WTC11 (cell line): ENCODE measurements around the gene KANK4.

Source experiments
- CBFB ChIP-seq: sonication (generic); formaldehyde crosslinking; IDR thresholded peaks from 2 replicates; pipeline ENCODE4 v1.8.1; 2022; ENCODE audit warnings: mild to moderate bottlenecking, low read depth, missing genetic modification reagents
- CREB1 ChIP-seq: sonication (generic); formaldehyde crosslinking; IDR thresholded peaks from 2 replicates; pipeline ENCODE4 v1.8.0; 2023; ENCODE audit warnings: mild to moderate bottlenecking, missing genetic modification reagents
- FOXK1 ChIP-seq: sonication (generic); formaldehyde crosslinking; IDR thresholded peaks from 2 replicates; pipeline ENCODE4 v1.8.0; 2022; ENCODE audit warnings: mild to moderate bottlenecking, moderate library complexity, missing genetic modification reagents
- JUN ChIP-seq: sonication (generic); formaldehyde crosslinking; IDR thresholded peaks from 2 replicates; pipeline ENCODE4 v1.8.0; 2023; ENCODE audit warnings: mild to moderate bottlenecking, missing genetic modification reagents
- MXD4 ChIP-seq: fragments of 250-450 bp; sonication (Bioruptor Pico); IDR thresholded peaks from 2 replicates; pipeline ENCODE4 v1.8.0; 2021; ENCODE audit warnings: mild to moderate bottlenecking, moderate library complexity, borderline replicate concordance
- TF ChIP-seq, protein P1 (sequence below): fragments of 200-600 bp; IDR thresholded peaks from 2 replicates; pipeline ENCODE4 v1.8.0; 2022; ENCODE audit warnings: antibody characterized with exemption

DNA sequence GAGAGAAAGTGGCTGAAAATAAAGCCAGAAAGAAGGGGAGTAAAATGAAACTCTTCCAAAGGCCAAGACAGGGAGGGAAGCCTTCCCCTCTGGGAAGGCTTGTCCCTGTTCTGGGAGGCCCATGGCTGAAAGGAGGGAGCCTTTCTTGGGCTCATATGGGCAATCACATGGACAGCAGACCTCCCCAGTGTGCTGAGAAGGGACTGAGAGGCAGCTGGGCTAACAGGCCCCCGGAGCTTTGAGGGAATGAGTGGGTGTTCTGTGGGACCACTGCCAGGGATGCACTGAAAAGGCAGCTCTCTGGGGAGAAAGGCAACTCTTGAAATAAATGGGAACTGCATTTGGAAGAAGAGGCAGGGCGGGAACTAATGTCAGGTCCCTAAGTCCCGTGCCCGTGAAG lies 39.1 kb downstream of the KANK4 start:
- TF ChIP-seq CREB1 (CRISPR knock-in tag) (no peak), FOXK1 (CRISPR knock-in tag) (no peak), JUN (no peak), CBFB (no peak), MXD4 (CRISPR knock-in tag) (no peak)
- TF ChIP-seq, protein P1, sequence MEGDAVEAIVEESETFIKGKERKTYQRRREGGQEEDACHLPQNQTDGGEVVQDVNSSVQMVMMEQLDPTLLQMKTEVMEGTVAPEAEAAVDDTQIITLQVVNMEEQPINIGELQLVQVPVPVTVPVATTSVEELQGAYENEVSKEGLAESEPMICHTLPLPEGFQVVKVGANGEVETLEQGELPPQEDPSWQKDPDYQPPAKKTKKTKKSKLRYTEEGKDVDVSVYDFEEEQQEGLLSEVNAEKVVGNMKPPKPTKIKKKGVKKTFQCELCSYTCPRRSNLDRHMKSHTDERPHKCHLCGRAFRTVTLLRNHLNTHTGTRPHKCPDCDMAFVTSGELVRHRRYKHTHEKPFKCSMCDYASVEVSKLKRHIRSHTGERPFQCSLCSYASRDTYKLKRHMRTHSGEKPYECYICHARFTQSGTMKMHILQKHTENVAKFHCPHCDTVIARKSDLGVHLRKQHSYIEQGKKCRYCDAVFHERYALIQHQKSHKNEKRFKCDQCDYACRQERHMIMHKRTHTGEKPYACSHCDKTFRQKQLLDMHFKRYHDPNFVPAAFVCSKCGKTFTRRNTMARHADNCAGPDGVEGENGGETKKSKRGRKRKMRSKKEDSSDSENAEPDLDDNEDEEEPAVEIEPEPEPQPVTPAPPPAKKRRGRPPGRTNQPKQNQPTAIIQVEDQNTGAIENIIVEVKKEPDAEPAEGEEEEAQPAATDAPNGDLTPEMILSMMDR, result no peak
